NCI-H69 (cell line): ENCODE measurements around the gene KAT8.
"Not testable (repeated sequence)": the region's sequence is repeated elsewhere in the genome, so short reads cannot be mapped to it uniquely, and the experiment has no call there.

Experiments
- DNase-seq: peaks from one replicate; lab custom pipeline; 2025; lab: John Stamatoyannopoulos, UW

The KAT8 gene

DNA sequence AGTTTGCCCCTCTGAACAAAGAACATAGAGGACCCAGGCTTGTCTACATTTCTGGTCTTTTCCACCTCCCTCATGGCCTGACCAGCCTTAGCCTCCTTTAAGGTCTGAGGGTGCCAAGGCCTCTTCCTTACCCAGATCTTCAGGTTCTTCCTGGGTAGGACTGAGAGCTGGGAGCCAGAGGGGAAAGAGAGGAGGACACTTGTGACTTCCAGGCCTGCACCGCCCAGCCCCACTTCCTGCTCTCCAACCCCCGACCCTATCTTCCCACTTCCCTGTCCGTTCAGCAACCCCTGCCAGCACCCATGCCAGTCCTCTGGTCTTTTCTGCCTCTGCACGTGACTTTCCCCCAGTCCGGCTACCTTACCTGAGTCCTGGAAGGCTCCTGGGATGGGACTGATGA, 31.9 kb downstream of the KAT8 start:
- no peak for DNase-seq

DNA sequence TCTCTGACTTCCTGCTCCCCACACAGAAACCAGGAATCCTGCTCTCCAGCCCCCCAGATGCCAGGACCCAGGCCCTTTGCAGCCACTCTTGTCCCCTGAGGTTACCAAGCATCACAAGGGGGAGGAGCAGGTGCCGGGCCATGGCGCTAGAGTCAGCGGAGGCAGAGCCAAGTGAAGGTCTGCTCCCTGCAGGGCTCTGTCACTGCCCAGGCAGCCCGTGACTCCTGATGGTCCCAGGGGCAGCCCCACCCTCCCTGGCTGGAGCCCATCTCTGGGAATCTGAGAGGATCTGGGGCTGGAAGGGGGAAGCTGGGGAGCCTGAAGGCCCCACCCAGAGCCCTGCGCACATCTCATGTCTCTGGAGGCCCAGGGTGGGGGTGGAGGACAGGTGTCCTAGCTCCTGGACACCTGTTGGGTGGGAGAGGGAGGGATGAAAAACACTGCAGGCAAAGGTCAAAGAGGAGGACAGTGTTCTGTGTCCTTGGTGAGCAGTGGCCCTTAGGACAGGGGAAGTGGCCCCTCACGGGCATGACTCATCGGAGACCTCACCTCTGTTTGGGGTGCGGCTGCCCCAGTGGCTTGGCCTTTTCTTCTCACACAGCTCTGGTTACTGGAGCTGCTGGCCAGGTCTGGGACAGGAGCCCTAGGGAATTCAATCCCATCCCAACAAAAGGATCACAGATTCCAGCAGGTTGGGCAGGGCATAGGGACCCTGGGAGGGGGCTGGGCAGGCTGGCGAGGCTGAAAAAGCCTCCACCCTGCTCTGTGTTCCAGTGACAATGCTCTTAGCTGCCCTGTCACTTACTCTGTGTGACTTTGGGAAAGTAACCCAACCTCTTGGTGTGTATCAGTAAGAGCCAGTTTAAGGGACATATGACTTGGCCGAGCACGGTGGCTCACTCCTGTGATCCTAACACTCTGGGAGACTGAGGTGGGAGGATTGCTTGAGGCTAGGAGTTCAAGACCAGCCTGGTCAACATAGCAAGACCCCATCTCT, 32.7 kb downstream of the KAT8 start, which contains the start of gene PRSS36:
Gene PRSS36 (minus strand): TSS at position 173 of the 997 bp plus-strand sequence. CDS start 31 bp downstream, at position 142.
- no peak for DNase-seq

DNA sequence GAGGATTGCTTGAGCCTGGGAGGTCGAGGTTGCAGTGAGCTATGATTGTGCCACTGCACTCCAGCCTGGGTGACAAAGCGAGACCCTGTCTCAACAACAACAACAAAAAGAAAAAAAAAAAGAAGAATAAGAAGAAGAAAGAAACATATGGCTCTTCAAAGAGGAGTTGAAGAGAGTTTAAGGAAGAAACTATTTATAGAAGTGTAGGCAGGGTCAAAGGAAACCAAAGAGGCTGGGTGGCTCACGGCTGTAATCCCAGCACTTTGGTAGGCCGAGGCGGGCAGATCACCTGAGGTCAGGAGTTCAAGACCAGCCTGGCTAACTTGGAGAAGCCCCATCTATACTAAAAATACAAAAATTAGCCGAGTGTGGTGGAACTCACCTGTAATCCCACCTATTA, 33.5 kb downstream of the KAT8 start:
- not testable (repeated sequence) for DNase-seq

DNA sequence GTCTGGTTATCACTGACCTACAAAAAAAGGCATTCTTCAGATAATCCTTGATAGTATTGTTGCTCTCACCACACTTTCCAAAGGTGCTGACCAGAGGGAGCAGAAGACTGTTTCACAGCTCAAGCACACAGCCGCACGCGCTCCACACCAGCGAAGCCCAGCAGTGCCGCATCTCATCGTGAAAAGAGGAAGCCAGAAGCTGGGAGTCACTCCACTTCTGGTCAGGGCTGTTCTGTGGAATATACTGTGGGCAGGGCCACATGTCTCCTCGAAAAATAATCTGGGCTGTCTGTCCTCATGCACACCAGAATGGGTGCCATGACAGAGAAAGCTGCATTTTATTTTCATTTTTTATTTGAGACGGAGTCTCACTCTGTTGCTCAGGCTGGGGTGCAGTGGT, 39.7 kb downstream of the KAT8 start:
- peak; percentile 38 for DNase-seq

DNA sequence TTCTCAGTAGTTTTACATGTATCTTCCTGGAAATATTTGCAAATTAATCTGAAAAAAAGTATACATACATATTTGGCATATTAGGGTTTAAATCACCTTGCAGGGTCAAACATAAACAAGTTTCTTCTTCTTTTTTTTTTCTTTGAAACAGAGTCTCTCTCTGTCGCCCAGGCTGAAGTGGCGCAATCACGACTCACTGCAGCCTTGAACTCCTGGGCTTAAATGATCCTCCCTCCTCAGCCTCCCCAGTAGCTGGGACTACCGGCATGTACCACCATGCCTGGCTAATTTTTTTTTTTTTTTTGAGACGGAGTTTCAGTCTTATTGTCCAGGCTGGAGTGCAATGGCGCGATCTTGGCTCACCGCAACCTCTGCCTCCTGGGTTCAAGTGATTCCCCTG, 49.9 kb downstream of the KAT8 start:
- no peak for DNase-seq

DNA sequence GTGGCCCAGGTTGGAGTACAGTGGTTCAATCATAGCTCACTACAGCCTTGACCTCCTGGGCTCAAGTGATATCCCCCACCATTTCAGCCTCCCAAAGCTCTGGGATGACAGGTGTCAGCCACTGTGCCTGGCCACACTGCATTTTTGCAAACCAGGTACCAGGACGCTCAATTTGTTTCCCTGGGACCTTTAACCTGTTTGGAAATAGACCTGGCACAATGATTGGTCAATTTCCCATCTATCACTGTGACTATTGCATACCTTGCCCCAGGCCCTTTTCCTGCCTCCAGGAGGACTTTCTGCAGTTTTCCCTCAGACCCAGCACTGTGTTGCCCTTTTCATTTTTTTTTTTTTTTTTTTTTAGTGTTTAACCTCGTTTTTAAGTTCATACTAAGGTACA, 51.4 kb downstream of the KAT8 start:
- no peak for DNase-seq

DNA sequence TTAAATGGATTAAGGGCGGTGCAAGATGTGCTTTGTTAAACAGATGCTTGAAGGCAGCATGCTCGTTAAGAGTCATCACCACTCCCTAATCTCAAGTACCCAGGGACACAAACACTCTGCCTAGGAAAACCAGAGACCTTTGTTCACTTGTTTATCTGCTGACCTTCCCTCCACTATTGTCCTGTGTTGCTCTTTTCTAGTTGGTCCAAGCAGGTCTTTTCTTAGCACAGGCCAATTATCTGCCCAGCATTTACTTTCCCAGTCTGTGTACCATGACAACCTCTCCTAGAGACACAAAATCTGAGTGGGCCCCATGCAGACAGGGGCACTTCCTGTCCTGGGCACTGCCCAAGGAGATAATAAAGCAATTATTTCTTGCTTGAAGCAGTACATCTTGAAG, 52.6 kb downstream of the KAT8 start:
- peak; percentile 74 for DNase-seq

DNA sequence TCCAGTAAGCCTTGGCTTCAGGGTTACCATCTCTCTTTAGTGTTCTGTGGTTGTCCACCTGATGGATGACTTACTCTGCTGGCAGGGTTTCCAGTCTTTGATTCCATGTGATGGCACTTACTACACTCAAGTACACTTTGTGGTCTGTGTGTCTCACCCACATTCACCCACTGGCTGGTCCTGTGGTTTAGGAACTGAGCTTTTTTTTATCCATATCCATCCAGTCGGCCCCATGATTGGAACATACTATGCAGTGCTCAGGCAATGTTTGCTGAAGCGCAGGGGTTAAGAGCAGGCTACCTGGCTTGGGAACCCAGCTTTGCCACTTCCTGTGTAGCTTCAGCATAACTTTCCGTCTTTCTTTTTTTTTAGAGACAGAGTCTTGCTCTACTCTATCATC, 59.7 kb downstream of the KAT8 start:
- DNase-seq = no peak

DNA sequence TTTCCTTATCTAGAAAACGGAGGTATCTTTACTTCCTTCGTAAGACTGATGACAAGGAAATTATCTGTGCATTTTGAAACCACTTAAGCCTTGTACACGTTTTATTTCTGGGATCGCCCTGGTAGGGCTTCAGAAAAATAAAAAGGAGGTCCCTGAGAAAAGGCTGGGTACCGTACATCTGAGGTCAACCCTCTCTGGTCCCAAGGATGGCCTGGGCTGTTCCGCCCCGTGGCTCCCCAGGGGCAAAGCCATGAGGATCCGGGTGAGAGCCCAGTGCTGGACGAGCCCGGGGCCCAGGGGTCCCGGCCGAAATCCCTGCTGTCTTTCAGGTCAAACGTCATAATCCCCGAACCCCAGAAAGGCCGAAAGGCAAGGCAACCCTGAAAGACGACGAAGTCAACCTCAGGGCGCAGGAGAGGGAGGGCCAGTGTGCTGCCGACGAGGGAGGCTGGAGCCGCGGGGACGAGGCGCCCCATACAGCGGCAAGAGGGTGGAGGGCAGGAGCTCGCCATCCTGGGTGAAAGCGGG, 61.8 kb downstream of the KAT8 start:
- no peak for DNase-seq

DNA sequence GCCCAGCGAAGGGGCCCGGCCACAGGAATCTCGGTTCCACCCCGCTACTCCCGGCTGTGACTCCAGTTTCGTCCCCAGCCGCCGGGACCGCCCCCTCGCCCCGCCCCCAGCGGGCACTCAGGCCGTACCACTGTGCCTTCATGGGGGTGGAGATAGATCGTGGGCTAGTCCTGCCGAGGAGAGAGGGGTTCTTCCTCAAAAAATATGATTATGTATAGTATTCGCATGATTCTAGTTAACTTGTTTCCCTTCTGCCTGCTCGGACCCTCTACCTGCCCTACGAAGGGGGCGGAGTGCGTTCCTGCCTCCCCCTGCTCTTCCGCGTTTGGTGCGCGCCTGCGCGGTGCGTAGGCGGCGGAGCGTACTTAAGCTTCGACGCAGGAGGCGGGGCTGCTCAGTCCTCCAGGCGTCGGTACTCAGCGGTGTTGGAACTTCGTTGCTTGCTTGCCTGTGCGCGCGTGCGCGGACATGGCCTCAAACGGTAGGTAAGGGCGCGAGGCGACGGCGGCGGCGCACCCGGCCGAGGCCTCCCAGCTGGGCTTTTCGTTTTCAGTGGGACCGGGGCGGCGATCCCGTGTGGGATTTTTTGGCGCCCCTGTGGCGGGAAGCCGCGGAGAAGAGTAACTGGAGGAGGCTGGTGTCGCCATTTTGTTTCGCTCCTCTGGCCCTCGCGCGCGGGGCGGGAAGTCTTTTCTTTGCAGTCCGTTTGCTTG, 62.4 kb downstream of the KAT8 start, which contains the start of gene FUS:
Gene FUS (plus strand): TSS at position 393 of the 713 bp plus-strand sequence. CDS start 76 bp downstream, at position 469.
- DNase-seq = peak; percentile 95
